HEK293 (cell line): ENCODE results near the gene JUND.

ENCODE experiments used
- CTCF ChIA-PET: fragments of 350-600 bp; formaldehyde crosslinking; extraction: SDS; loops from one replicate; lab custom pipeline; 2021; ENCODE audit warnings: antibody characterized with exemption; lab: Yijun Ruan, JAX
- POLR2A ChIA-PET: fragments of 300-600 bp; formaldehyde crosslinking; extraction: SDS; loops from one replicate; lab custom pipeline; 2020; ENCODE audit warnings: antibody characterized with exemption, inconsistent platforms; lab: Yijun Ruan, JAX
- H3K27ac ChIP-seq: fragments of 200-500 bp; sonication (Bioruptor generic); 2 replicates; pipeline ENCODE4 v1.5.1; 2014; ENCODE audit warnings: low read depth, low read length, control low read depth, inconsistent platforms; ENCODE audit errors: extremely low read depth
- H3K36me3 ChIP-seq, 2 experiments: fragments of 200-500 bp in 1 of 2; sonication (Bioruptor generic) in 1 of 2; 1 replicate in 1 of 2; 2 replicates in 1 of 2; pipeline ENCODE4 v1.5.1; 2014 to 2017; ENCODE audit warnings: inconsistent platforms in 2 of 2, low read length in 2 of 2; ENCODE audit not compliant: control insufficient read depth in 2 of 2, insufficient read depth in 1 of 2
- H3K4me1 ChIP-seq: fragments of 200-500 bp; sonication (Bioruptor generic); 2 replicates; pipeline ENCODE4 v1.5.1; 2014; ENCODE audit warnings: mild to moderate bottlenecking, low read length, inconsistent platforms; ENCODE audit not compliant: control insufficient read depth, insufficient read depth
- H3K4me3 ChIP-seq: 2 replicates; pipeline ENCODE4 v1.5.1; 2011; ENCODE audit warnings: low read depth, mild to moderate bottlenecking, control low read depth, low read length, moderate library complexity
- H3K9me3 ChIP-seq: fragments of 200-500 bp; sonication (Bioruptor generic); 2 replicates; pipeline ENCODE4 v1.5.1; 2014; ENCODE audit warnings: low read depth, low read length, inconsistent platforms; ENCODE audit not compliant: control insufficient read depth, insufficient read depth
- ELK4 ChIP-seq: IDR thresholded peaks from 2 replicates; pipeline ENCODE4 v1.6.1; 2011; ENCODE audit warnings: mild to moderate bottlenecking, low read depth, low read length, borderline replicate concordance
- KLF1 ChIP-seq: fragments of 450-650 bp; formaldehyde crosslinking; IDR thresholded peaks from 2 replicates; pipeline ENCODE4 v1.5.1; 2016; ENCODE audit warnings: missing biosample characterization, missing genetic modification characterization
- KLF8 ChIP-seq: fragments of 450-650 bp; formaldehyde crosslinking; IDR thresholded peaks from 2 replicates; pipeline ENCODE4 v1.5.1; 2016; ENCODE audit warnings: missing biosample characterization, missing genetic modification characterization
- SP3 ChIP-seq: fragments of 450-650 bp; formaldehyde crosslinking; IDR thresholded peaks from 2 replicates; pipeline ENCODE4 v1.5.1; 2016; ENCODE audit warnings: missing biosample characterization, missing genetic modification characterization
- YY2 ChIP-seq: fragments of 450-650 bp; formaldehyde crosslinking; IDR thresholded peaks from 2 replicates; pipeline ENCODE4 v1.5.1; 2016; ENCODE audit warnings: missing biosample characterization, missing genetic modification characterization
- ZBTB21 ChIP-seq: fragments of 450-650 bp; formaldehyde crosslinking; IDR thresholded peaks from 2 replicates; pipeline ENCODE4 v1.5.1; 2017; ENCODE audit warnings: missing biosample characterization, missing genetic modification characterization
- ZBTB49 ChIP-seq: fragments of 450-650 bp; formaldehyde crosslinking; IDR thresholded peaks from 2 replicates; pipeline ENCODE4 v1.5.1; 2016; ENCODE audit warnings: missing biosample characterization, missing genetic modification characterization, low read depth
- ZEB2 ChIP-seq: fragments of 450-650 bp; formaldehyde crosslinking; IDR thresholded peaks from 2 replicates; pipeline ENCODE4 v1.5.1; 2016; ENCODE audit warnings: missing biosample characterization, missing genetic modification characterization
- ZFHX2 ChIP-seq: fragments of 450-650 bp; formaldehyde crosslinking; conservative IDR thresholded peaks from 2 replicates; pipeline ENCODE4 v1.5.1; 2016; ENCODE audit warnings: missing biosample characterization, missing genetic modification characterization
- ZNF138 ChIP-seq: fragments of 450-650 bp; formaldehyde crosslinking; IDR thresholded peaks from 2 replicates; pipeline ENCODE4 v1.5.1; 2016; ENCODE audit warnings: missing biosample characterization, missing genetic modification characterization, borderline replicate concordance
- ZNF148 ChIP-seq: fragments of 450-650 bp; formaldehyde crosslinking; IDR thresholded peaks from 2 replicates; pipeline ENCODE4 v1.5.0; 2017; ENCODE audit warnings: missing biosample characterization, missing genetic modification characterization, borderline replicate concordance
- ZNF214 ChIP-seq: fragments of 450-650 bp; formaldehyde crosslinking; IDR thresholded peaks from 2 replicates; pipeline ENCODE4 v1.5.1; 2017; ENCODE audit warnings: missing biosample characterization, mild to moderate bottlenecking, missing genetic modification characterization, borderline replicate concordance
- ZNF24 ChIP-seq: fragments of 450-650 bp; formaldehyde crosslinking; IDR thresholded peaks from 2 replicates; pipeline ENCODE4 v1.5.1; 2016; ENCODE audit warnings: missing biosample characterization, missing genetic modification characterization
- ZNF274 ChIP-seq, 2 experiments: fragments of 200-500 bp in 1 of 2; fragments of 450-650 bp in 1 of 2; sonication (Bioruptor generic) in 1 of 2; formaldehyde crosslinking in 1 of 2; IDR thresholded peaks; 2 replicates each; pipeline versions ENCODE4 v1.5.1 to v1.6.1; 2014 to 2016; ENCODE audit warnings: borderline replicate concordance in 1 of 2, inconsistent platforms in 1 of 2, low read length in 1 of 2, missing biosample characterization in 1 of 2, missing genetic modification characterization in 1 of 2
- ZNF548 ChIP-seq: fragments of 450-650 bp; formaldehyde crosslinking; IDR thresholded peaks from 2 replicates; pipeline ENCODE4 v1.5.1; 2016; ENCODE audit warnings: missing biosample characterization, missing genetic modification characterization
- ZNF629 ChIP-seq: fragments of 450-650 bp; formaldehyde crosslinking; IDR thresholded peaks from 2 replicates; pipeline ENCODE4 v1.5.1; 2017; ENCODE audit warnings: missing biosample characterization, missing genetic modification characterization

The JUND gene

GRCh38 chr19:18254546-18255503, 26.6 kb downstream of the JUND start:
- POLR2A ChIA-PET, result interaction anchor here (0.5 kb wide), 2 partner anchors 60 to 400 kb away, joined by 3 read pairs; no protein-coding TSS in a partner anchor
- no peak overlapping the region for H3K27ac ChIP-seq
- no peaks in the 10 kb centered on the region for H3K36me3 ChIP-seq
- H3K4me1 ChIP-seq, result no peaks in the 10 kb centered on the region
- no peak overlapping the region for H3K4me3 ChIP-seq
- CTCF ChIA-PET, result interaction anchor here (0.5 to 7.5 kb wide), 19 partner anchors 9 to 207 kb away, joined by 3 to 121 read pairs (median 4); partner anchors contain the start of genes JUND, MPV17L2 and RAB3A
- no peaks in the 10 kb centered on the region for H3K9me3 ChIP-seq
- peak; percentile 58; the same call in 1 of the 2 replicates for TF ChIP-seq ZEB2
- TF ChIP-seq KLF1 (tag by site-specific recombination), result peak; percentile 57; the same call in 1 of the 2 replicates
- no peak for TF ChIP-seq ZNF24
- no peak for TF ChIP-seq ZNF274 (IDR thresholded peaks at IDR 0.05; ENCODE audit: low read length)
- no peak for TF ChIP-seq ZNF274 (tag by site-specific recombination; IDR thresholded peaks at IDR 0.05; ENCODE audit: borderline replicate concordance)

GRCh38 chr19:18253716-18254115, 27.7 kb downstream of the JUND start:
- H3K27ac ChIP-seq, result no peak overlapping the region
- H3K4me1 ChIP-seq, result no peaks in the 10 kb centered on the region
- no peak overlapping the region for H3K4me3 ChIP-seq
- POLR2A ChIA-PET, result no interaction called here
- 0 out of 2 replicates have a peak, but pooled peaks have one; percentile 12 for TF ChIP-seq ZFHX2
- no peak for TF ChIP-seq ZNF629 (tag by site-specific recombination)
- 0 out of 2 replicates have a peak, but pooled peaks have one; percentile 12 for TF ChIP-seq KLF1 (tag by site-specific recombination)
- no peak for TF ChIP-seq SP3 (tag by site-specific recombination)
- TF ChIP-seq ZBTB21 (tag by site-specific recombination), result no peak
- TF ChIP-seq YY2 (tag by site-specific recombination), result no peak
- TF ChIP-seq ZNF138 (tag by site-specific recombination), result no peak
- TF ChIP-seq ELK4, result no peak
- TF ChIP-seq ZNF548 (tag by site-specific recombination), result no peak
- no peak for TF ChIP-seq ZNF214 (tag by site-specific recombination)
- no peak for TF ChIP-seq ZNF148 (tag by site-specific recombination)
- no peak for TF ChIP-seq KLF8
- no peak for TF ChIP-seq ZBTB49 (tag by site-specific recombination)
- H3K9me3 ChIP-seq, result no peaks in the 10 kb centered on the region
- H3K36me3 ChIP-seq, result no peaks in the 10 kb centered on the region
- CTCF ChIA-PET, result interaction anchor here (0.6 to 7.5 kb wide), 15 partner anchors 9 to 246 kb away, joined by 3 to 121 read pairs (median 6); partner anchors contain the start of genes ARRDC2, JUND and RAB3A
